Uterus (tissue), 4 donors: Measurements from ENCODE around the gene EPYC. TPM values are rescaled to one million over a fixed set of nuclear protein-coding genes. Genes with fewer than 3 reads are reported as not detected.

Source experiments
- DNase-seq, 2 donors: peaks; one replicate each; pipeline ENCODE4 v3.0.0-alpha.2; 2019 to 2020
- H3K27ac ChIP-seq, 2 donors: fragments of 200-600 bp; sonication (generic); 1 replicate in 1 of 2; 2 replicates in 1 of 2; pipeline ENCODE4 v1.5.1; 2016 to 2018
- H3K27me3 ChIP-seq, 2 donors: fragments of 200-600 bp; sonication (generic); one replicate each; pipeline ENCODE4 v1.5.1; 2018 to 2019; ENCODE audit warnings: control low read depth in 1 of 2
- H3K36me3 ChIP-seq, 2 donors: fragments of 200-600 bp; sonication (generic); one replicate each; pipeline ENCODE4 v1.5.1; 2019; ENCODE audit warnings: control low read depth in 1 of 2
- H3K4me1 ChIP-seq, 2 donors: fragments of 200-600 bp; sonication (generic); one replicate each; pipeline ENCODE4 v1.5.1; 2018 to 2019; ENCODE audit warnings: control low read depth in 1 of 2
- H3K4me3 ChIP-seq, 2 donors: fragments of 200-600 bp; sonication (generic); 1 replicate in 1 of 2; 2 replicates in 1 of 2; pipeline ENCODE4 v1.5.1; 2018 to 2019; ENCODE audit warnings: mild to moderate bottlenecking in 1 of 2
- H3K9me3 ChIP-seq, 2 donors: fragments of 200-600 bp; sonication (generic); one replicate each; pipeline ENCODE4 v1.5.1; 2019; ENCODE audit warnings: control low read depth in 1 of 2
- POLR2A ChIP-seq, 2 donors: fragments of 450-650 bp; IDR thresholded peaks; one replicate each; pipeline ENCODE4 v1.6.1; 2016; ENCODE audit warnings: antibody characterized with exemption in 2 of 2, mild to moderate bottlenecking in 1 of 2, moderate library complexity in 1 of 2
- intact Hi-C: fragments of 100-400 bp; cut with DNase I; formaldehyde crosslinking; loops from one replicate; pipeline ENCODE4 v1.15.1; 2023; ENCODE audit warnings: low total_unique reads
- total RNA-seq, 4 donors: library from RNA; depleted of rRNA in 3 of 4; stranded (reverse); fragments of >200 nt in 3 of 4; gene quantifications; one replicate each; pipeline versions ENCODE4 v1.1.0 to v1.2.4, GENCODE V29; 2014 to 2023
- TF ChIP-seq, protein P1 (sequence below), 4 experiments: fragments of 200-600 bp in 2 of 4; fragments of 450-650 bp in 2 of 4; sonication (generic) in 2 of 4; IDR thresholded peaks; one replicate each; pipeline ENCODE4 v1.5.1; 2016 to 2019; ENCODE audit warnings: antibody characterized with exemption in 4 of 4, mild to moderate bottlenecking in 2 of 4, moderate library complexity in 1 of 4
- donor health status: DM: yes; HTN: yes; CAD: no.

The EPYC gene
- total RNA-seq, 4 donors from 2014 or later = 0.14 TPM; not detected in 3

GRCh38 chr12:90977224-90977623 is 27.5 kb downstream of the EPYC start:
- no peaks in the 10 kb centered on the region for H3K9me3 ChIP-seq
- H3K27me3 ChIP-seq = no peaks in the 10 kb centered on the region
- no peaks in the 10 kb centered on the region for H3K36me3 ChIP-seq
- peak overlapping the region; percentile 69 to 71 for H3K27ac ChIP-seq
- no peak for DNase-seq
- intact Hi-C loops = loop anchor here (10.0 kb wide), 1 partner anchor 378 kb away; no protein-coding TSS in a partner anchor
- no peaks in the 10 kb centered on the region for H3K4me1 ChIP-seq
- no peak overlapping the region for H3K4me3 ChIP-seq
- TF ChIP-seq, protein P1, sequence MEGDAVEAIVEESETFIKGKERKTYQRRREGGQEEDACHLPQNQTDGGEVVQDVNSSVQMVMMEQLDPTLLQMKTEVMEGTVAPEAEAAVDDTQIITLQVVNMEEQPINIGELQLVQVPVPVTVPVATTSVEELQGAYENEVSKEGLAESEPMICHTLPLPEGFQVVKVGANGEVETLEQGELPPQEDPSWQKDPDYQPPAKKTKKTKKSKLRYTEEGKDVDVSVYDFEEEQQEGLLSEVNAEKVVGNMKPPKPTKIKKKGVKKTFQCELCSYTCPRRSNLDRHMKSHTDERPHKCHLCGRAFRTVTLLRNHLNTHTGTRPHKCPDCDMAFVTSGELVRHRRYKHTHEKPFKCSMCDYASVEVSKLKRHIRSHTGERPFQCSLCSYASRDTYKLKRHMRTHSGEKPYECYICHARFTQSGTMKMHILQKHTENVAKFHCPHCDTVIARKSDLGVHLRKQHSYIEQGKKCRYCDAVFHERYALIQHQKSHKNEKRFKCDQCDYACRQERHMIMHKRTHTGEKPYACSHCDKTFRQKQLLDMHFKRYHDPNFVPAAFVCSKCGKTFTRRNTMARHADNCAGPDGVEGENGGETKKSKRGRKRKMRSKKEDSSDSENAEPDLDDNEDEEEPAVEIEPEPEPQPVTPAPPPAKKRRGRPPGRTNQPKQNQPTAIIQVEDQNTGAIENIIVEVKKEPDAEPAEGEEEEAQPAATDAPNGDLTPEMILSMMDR (IDR thresholded peaks at IDR 0.05) = no peak
- TF ChIP-seq POLR2A (IDR thresholded peaks at IDR 0.05) = no peak

DNA sequence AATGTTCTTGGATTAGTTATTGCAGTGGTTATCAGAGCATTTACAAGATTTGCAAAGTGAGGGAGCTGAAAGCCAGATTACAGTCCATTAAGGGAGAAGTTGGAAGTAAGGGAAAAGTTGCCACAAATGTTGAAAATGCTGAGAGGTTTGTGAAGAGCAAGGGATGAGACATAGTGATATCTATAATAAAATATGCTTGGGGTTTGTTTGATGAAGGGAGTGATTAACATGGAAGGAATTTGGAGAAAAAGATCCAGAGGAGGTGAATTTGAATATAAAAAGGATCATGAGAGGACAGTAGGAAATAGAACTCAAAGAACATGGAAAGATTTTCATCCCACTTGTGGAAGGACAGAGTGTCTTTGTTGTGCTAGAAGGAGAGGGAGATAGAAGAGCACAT is 30.5 kb downstream of the EPYC start:
- H3K4me1 ChIP-seq = no peaks in the 10 kb centered on the region
- H3K9me3 ChIP-seq = no peaks in the 10 kb centered on the region
- H3K27me3 ChIP-seq = no peaks in the 10 kb centered on the region
- no peak overlapping the region for H3K4me3 ChIP-seq
- intact Hi-C loops = loop anchor here (10.0 kb wide), 1 partner anchor 381 kb away; no protein-coding TSS in a partner anchor
- no peaks in the 10 kb centered on the region for H3K36me3 ChIP-seq
- no peak for TF ChIP-seq POLR2A (IDR thresholded peaks at IDR 0.05)
- TF ChIP-seq, protein P1 (IDR thresholded peaks at IDR 0.05) = no peak
- no peak for DNase-seq
- H3K27ac ChIP-seq = no peak overlapping the region

DNA sequence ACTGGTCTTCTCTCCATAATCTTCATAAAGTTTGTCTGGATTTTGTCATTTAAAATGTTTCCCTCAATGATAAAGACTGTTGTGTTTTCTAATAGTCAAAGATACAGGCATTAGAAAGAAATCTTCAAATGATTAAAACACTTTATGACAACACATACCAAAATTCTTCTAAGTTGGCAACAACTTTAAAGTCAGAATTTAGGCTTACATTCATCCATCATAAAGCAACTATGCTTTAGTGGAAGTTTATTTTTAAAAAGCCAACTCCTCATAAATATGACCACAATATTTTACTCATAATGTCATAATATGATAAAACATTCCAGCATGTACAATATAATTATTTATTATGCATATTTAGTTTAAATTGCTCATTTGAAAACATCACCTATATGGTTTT is 32.5 kb downstream of the EPYC start:
- Histone ChIP-seq H3K9me3 (no peaks in the 10 kb centered on the region), H3K27me3 (no peaks in the 10 kb centered on the region), H3K27ac (no peak overlapping the region), H3K4me1 (no peaks in the 10 kb centered on the region), H3K4me3 (no peak overlapping the region), H3K36me3 (no peaks in the 10 kb centered on the region)
- TF ChIP-seq, protein P1 (IDR thresholded peaks at IDR 0.05) = no peak
- TF ChIP-seq POLR2A (IDR thresholded peaks at IDR 0.05) = no peak
- intact Hi-C loops = loop anchor here (10.0 kb wide), 1 partner anchor 383 kb away; no protein-coding TSS in a partner anchor
- no peak for DNase-seq

DNA sequence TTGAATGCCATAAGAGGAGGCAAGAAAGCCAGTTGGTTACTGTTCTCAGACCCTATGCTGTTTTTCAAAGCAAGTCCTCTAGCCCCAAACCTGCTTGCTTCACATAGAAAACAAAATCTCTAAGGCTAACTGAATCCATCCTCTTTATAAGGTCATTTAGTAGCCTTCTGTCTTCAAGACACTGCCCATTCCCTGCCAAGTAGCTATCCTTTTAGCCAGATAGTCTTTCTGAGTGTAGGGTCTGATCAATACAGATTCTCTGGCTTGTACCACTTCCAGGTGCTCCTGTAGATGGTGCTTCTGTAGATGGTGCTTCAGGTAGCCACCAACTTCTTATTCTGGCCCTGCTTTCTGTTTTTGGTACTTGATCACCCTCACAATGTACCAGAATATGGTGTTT is 33.9 kb downstream of the EPYC start:
- intact Hi-C loops = loop anchor here (10.0 kb wide), 1 partner anchor 384 kb away; no protein-coding TSS in a partner anchor
- Histone ChIP-seq H3K4me1 (no peaks in the 10 kb centered on the region), H3K27ac (no peak overlapping the region), H3K4me3 (no peak overlapping the region), H3K27me3 (no peaks in the 10 kb centered on the region), H3K36me3 (no peaks in the 10 kb centered on the region), H3K9me3 (no peaks in the 10 kb centered on the region)
- DNase-seq = no peak
- TF ChIP-seq, protein P1 (IDR thresholded peaks at IDR 0.05) = no peak
- TF ChIP-seq POLR2A (IDR thresholded peaks at IDR 0.05) = no peak

DNA sequence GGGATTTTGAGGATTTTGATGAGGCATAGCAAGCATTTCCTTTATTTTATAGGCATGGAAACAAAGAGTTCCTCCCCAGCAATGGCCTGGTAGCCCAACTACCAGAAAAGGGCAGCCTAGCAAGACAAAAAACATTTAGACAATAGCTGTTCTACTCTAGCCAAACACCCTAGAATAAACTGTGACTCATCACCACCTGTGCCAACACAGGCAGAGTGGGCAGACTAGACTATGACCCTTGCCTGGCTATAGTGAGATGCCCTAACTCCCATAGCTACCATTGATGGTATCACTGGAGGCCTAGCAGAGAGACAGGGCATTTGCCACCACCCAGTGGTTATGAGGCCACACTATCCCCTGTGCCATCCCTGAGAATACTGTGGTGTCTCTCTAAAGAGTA is 34.3 kb downstream of the EPYC start:
- H3K4me1 ChIP-seq = no peaks in the 10 kb centered on the region
- TF ChIP-seq POLR2A (IDR thresholded peaks at IDR 0.05) = no peak
- TF ChIP-seq, protein P1 (IDR thresholded peaks at IDR 0.05) = no peak
- no peak overlapping the region for H3K4me3 ChIP-seq
- no peaks in the 10 kb centered on the region for H3K9me3 ChIP-seq
- DNase-seq = no peak
- no peaks in the 10 kb centered on the region for H3K36me3 ChIP-seq
- no peaks in the 10 kb centered on the region for H3K27me3 ChIP-seq
- H3K27ac ChIP-seq = no peak overlapping the region
- intact Hi-C loops = loop anchor here (10.0 kb wide), 1 partner anchor 384 kb away; no protein-coding TSS in a partner anchor
